GM18507 (cell line): ENCODE measurements around the gene AASS.
"Not testable (repeated sequence)": the region's sequence is repeated elsewhere in the genome, so short reads cannot be mapped to it uniquely, and the experiment has no call there.

Experiments used
- DNase-seq: peaks from one replicate; pipeline ENCODE4 v3.0.0; 2011; ENCODE audit warnings: low read depth; ENCODE audit not compliant: insufficient read length; ENCODE audit errors: extremely low spot score
- FAIRE-seq: peaks from 2 replicates; lab custom pipeline; 2011; peaks lifted over from hg19 to GRCh38; lab: Jason Lieb, UNC

AASS gene

DNA sequence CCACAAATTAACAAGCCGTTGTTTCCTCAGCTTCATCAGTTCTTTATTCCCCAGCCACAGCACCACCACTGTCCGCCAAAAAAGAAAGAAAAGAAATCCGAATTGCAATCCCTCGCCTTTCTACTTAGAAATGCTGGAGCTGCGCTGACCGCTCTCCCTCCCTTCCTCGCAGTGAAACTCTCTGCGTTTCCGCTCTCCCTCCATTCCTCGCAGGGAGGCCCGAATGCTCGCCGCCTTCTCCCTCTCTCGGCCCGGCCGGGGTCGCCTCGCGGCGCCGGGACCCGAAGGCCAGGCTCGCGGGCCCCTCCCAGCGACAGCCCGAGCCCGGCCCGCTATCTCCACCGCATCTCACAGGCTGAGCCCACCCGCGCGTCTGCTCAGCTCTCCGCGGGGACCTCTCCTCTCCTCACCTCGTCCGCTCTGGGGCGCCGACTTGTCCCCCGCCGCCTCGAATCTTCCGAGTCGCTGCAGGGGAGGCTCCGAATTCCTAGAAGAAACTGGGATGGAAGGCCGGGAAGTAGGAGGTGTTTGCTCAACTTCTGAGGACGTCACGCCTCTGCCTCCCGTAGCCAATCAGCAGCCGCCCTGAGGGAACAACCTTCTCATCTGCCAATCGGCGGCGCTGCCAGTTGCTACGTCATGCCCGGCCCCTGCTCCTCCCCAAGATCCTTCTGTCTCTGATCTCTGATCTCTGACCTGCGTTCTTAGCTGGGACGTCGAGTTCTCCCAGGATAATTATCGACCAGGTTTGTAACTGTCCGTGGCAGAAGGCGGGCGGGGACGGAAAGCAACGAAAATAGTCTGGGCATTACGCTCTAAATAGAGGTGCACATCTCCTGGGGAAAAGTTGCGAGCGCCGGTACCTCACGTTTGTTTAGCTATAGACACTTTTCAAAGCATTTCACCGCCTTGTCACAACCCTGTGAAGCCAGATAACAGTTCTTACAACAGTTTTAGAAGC lies at the start of gene AASS:
AASS (minus strand) TSS at position 499 of the 961 bp plus-strand sequence. CDS start 10,523 bp downstream, outside the sequence.
- DNase-seq (peak; percentile 52), FAIRE-seq (peak; percentile 87)

DNA sequence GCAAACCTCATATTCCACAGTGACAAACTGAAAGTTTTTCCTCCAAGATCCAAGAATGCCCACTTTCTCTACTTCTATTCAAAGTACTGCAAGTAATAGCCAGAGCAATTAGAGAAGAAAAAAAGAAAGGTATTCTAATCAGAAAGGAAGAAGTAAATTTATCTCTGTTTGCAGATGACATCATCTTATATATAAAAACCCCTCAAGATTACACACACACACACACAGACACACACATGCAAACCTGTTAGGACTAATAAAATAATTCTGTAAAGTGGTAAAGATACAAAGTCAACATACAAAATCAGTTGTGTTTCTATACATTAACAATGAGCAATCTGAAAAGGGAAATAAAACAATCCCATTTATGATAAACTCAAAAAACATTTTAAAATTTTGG lies 44.7 kb upstream of the AASS start:
- no peak for DNase-seq
- FAIRE-seq: no peak

DNA sequence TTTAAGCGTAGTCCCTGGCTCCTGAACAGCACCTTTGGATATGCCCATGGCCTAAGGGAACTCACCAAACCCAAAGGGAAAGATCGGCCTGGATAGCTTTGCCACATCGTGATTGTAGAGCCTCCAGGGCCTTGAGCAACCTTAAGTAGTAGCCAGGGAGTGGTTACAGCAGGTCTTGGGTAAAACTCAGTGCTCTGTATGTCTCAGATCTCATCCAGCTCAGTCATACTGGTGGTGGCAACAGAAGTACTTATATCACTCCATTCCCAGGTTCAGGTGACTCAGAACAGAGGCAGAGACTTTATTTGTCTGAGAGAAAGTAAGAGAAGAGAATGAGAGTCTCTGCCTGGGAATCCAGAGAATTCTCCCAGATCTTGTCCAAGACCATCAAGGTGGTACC lies 39.1 kb upstream of the AASS start:
- DNase-seq (no peak), FAIRE-seq (no peak)

DNA sequence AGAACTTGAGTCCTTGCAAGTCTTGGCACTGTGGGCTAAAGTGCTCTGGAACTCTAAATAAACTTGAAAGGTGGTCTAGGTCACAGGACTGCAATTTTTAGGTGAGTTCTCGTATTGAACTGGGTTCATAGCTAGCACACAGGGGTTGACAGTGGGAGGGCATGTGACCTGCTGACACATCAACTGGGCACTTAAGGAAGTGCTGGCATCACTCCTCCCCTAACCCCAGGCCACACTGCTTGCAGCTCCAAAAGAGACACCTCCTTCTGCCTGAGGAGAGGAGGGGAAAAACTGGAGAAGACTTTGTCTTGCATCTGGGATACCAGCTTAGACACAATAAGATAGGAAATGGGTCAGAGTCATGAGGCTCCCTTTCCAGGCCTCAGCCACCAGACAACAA lies 38.0 kb upstream of the AASS start:
- no peak for DNase-seq
- FAIRE-seq: no peak

DNA sequence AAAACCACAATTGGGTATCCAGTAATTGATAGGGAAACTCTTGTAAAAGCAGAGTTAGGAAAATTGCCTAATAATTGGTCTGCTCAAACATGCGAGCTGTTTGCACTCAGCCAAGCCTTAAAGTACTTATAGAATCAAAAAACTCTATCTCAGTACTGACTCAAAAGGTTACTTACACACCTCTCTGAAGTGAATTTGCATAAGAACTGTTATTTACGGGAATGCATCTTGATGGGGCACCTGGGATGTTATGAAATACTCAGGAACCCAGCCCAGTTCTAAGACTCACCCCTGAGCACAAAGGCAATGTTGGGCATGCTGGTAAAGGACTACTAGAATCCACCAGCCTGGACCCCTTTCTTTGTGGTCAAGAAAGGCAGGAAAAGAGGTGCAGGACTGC lies 28.1 kb upstream of the AASS start:
- FAIRE-seq, DNase-seq: not testable (repeated sequence)

DNA sequence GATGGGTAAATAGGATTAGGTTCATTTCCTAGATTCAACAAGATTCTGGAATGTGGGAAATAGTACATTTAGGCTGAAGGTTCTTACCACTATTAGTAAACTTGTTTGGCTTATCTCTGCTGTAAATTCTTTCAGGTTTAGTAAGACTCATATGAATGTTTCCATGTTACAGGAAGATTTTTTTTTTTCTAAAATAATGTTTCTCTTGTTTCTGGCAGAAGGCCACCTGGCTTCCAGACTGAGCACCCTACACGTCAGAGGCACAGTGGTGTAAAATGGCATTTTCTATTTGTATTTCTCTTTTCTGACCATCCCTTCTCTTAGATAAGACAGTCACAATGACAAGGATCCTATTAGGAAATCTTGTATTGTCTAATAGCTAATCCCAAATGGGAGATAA lies 22.7 kb upstream of the AASS start:
- FAIRE-seq (no peak), DNase-seq (no peak)

DNA sequence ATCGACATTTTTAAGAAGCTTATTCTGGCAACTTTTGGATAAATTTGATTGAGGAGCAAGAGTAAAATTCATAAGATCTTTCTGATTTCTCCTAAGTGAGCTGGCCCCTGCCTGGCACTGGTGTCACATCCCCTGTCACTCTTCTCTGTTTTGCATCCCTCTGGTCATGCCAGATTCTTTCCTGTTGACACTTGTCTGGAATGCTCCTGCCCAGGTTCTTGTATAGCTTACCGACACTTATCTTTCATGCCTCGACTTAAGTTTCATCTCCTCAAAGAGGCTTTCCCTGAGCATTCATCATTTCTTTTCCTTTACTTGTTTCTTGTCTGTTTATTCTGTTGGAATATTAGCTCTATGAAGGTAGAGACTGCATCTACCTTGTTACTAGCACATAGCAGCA lies 22.2 kb upstream of the AASS start:
- FAIRE-seq (no peak), DNase-seq (no peak)

DNA sequence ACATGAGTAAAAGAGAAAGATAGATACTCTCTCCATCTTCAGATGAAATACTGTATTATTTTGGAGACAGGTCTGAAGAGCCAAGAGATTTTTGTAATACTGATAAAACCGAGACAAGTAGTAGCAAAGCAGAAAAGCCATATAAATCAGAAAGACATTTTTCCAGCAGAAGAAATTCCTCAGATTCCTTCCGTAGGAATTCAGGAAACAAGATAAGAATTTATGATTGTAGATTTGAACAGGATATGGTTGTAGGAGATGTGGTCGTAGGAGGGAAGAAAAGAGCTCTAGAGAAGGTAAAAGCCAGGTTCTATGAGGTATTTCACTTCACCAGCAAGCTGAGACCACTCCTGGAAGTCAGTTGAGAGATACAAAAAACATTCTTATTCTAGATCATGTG lies 17.6 kb upstream of the AASS start:
- DNase-seq (no peak), FAIRE-seq (no peak)

DNA sequence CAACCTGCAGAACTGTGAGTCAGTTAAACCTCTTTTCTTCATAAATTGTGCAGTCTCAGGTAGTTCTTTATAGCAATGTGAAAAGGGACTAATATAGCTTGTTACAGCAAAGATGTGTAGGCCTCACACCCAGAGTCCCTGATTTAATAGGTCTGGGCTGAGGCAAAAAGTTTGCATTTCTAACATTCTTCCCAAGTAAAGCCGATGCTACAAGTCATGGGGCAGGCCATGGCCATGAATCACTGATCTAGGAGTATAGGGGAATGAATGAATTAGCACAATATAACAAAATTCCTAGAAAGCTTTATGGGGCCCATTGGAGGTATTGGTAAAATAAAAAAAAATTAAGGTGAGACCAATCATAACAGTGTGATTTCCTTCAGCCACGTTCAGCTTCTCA lies 11.5 kb upstream of the AASS start:
- no peak for DNase-seq
- FAIRE-seq: no peak

DNA sequence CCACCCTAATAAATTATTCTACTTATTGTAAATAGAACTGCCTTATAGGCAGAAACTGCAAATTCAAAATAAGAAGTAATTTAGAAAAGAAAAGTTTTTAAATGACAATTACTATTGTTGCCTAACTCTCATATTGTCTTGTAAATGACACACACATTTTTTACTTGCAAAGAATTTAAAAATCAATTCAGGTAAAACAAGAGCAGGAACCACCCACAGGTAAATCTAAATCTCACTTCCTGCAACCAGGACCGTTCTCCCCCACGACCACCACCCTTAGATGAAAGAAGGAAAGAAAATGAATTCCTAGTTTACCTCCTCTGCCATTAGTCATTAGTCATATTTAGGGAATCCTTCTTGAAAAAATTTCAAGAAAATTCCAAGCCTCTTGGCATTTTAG lies 4.8 kb upstream of the AASS start:
- DNase-seq (no peak), FAIRE-seq (no peak)

DNA sequence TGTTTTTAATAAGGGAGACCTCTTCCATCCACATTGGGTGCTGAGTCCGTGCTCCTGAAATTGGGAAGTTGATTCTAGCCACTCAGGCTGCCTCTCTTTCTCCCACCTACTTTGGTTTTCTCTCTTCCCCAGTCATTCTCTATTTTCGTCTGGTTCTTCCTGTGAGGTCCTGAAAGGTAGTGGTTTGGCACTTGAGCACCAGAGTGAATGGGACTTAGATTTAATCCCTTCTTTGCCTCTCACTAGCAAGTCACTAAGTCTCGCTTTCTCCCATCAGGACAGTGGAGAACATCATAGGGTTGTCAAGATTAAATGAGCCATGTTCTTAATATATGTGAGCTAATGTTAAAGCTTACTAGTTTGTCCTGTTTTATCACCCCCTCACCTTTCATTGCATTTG lies 4.0 kb upstream of the AASS start:
- DNase-seq (no peak), FAIRE-seq (no peak)

DNA sequence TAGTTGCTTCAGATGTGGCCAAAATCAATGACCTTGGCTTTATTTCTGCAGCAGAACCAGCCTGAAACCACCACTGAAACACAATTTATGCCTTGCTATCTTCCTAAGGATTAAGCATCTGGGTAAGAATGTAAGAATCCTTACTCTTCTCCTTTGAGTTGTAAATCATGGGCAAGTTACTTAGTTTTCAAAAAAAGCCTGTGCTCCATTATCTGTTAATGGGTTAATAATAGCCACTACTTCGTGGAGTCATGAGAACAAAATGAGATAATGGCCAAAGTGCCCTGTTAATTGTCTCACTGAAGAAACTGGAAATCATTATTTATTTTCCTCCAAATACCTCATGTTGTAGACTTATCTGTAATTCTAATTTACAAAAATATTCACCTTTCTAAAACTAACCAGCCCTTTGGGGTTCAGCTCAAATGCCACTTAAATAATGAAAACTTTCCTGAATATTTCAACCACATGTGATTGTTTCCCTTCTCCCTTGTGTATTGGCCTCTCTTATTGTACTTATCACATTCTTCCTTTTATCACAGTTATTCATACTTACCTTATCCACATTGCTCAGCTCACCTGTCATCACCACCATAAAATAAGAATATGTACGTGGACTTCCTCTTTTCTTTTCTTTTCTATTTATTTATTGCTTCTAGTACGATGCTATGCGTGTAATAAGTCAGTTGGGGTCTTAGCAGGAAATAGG lies 2.0 kb upstream of the AASS start:
- DNase-seq: no peak
- no peak for FAIRE-seq

DNA sequence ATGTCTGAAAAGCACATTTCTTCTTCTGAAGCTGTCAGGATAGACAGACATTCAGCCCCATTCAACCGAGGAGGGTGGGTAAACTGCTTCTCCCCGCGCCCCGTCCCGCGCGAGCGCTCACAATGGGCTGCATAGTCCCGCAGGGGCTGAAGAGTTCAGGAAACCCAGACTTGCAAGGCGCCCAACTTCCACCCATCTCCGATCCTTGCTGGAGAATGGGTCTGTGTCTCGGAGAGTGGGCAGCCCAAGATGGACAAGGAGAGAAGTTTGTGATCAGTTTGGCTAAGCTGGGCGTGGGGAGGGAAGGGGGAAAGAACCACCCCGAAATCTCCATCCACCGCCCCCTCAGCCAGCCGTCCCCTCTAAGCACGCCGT lies 686 bp downstream of the AASS start:
- FAIRE-seq: no peak
- no peak for DNase-seq

DNA sequence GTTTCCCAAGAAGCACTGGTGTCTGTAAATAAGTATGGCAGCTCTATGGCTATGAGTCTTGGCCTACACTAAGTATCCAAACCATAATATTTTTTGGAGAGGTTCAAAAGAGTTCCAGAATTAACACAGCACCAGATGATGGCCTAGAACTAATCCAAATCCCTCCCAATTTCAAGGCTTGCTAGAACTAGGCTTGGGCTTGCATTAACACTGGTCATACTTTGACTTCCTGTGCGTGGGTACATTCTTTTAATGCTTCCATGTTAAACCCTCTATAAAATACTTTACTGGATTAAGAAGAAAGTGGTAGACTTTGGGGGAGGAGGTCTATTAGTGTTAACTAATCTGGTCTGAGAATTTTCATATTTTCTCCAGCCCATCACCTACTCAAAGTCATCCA lies 3.1 kb downstream of the AASS start:
- FAIRE-seq (no peak), DNase-seq (no peak)

DNA sequence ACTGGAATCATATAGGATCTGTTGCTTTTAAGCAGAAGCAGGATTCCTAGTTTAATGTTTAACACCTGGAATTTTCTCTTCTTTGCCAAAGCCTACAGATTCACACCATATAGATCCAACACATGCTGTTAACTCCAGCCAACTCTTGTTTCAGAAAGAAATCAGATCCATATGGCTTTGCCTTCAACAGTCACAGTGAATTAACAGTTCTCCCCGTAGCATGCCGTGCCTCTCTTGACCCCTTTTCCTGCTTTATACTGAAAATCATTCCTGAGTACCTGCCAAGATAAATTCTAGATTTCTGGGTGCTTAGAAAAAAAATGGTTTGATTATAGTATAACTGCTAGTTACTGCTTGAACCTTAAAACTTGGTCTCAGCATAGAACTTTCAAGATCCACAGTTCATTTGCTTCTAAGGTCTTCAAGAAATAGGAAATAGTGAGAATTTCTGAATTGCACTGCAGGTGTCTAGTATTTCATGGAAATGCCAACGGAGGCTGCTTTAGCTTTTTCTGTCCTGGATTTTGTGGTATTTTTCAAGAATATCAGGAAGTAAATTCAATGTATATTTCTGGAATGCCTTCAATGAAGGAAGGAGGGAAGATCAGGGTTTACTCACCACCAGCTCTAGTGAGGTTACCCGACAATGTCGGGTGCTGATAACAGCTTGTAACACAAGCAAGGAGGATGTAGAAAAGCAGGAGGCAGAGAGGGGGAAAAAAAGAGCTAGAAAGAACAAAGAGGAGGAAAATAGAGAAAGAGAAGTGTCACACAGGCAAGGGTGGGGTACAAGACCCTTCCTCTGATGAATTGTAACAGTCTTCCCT lies 6.6 kb downstream of the AASS start:
- no peak for DNase-seq
- FAIRE-seq: no peak

DNA sequence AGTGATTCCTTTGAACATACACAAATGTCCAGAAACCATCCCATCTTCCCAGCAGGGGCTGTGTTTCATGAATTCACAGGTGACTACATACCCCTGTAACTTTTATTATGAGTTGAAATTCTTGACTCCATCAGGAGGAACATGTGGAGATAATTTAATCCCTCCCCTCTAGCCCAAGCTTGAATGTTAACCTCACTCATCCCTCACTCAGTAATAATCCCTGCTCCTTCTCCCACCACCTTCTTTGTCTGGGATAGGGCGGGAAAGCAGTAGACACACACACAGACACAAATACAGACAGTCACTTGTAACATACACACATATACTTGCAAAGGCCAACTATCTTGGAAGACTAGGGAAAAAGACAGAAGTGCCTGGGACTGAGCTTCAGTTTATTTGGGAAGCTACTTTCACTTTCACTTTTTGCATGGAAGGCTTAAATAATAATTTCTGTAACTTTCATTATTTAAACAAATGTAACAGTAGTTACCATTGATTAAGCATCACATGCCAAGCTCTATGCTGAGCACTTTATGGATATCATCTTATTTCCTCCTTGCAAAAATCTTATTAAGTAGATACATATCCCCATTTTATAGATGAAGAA lies 7.3 kb downstream of the AASS start:
- FAIRE-seq (no peak), DNase-seq (no peak)

DNA sequence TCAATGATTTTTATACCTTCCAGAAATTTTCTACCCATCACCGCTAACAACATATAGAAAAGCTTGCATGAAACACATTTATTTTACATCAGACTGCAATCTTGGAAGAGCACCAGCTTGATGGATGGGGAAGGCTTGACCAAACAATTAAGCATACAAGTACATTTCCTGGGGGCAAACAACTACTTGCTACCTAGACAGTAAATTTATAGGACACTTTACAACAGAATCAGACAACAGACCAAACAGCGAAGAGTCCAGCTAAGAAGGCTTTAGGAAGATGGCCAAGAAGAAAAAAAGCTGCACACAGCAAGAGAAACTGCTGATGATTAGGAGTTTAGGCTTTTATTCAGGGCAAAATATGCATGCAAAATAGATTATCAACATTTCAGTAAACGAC lies 8.0 kb downstream of the AASS start:
- no peak for DNase-seq
- no peak for FAIRE-seq

DNA sequence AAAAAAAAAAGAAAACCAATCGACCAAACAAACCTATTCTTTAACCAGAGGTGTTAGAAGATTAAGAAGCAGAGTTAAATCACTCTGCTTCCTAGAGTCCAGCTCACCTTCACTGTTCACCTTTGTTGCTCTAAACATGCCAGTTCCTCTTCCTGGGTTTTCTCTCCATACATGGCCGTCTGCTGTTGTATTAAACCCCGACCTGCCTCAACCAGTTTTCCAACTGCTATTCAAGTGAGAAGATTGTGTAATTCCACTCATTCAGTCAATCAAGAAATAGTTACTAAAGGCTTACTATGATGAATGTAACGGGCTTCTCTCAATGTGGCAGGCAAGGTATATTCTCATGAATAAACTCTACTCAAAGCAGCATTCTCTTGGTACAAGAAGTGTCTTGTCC lies 8.8 kb downstream of the AASS start:
- DNase-seq: no peak
- FAIRE-seq: no peak

DNA sequence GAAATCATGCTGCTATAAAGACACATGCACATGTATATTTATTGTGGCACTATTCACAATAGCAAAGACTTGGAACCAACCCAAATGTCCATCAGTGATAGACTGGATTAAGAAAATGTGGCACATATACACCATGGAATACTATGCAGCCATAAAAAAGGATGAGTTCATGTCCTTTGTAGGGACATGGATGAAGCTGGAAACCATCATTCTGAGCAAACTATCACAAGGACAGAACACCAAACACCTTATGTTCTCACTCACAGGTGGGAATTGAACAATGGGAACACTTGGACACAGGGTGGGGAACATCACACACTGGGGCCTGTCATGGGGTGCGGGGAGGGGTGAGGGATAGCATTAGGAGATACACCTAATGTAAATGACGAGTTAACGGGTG lies 9.3 kb downstream of the AASS start:
- not testable (repeated sequence) for DNase-seq

DNA sequence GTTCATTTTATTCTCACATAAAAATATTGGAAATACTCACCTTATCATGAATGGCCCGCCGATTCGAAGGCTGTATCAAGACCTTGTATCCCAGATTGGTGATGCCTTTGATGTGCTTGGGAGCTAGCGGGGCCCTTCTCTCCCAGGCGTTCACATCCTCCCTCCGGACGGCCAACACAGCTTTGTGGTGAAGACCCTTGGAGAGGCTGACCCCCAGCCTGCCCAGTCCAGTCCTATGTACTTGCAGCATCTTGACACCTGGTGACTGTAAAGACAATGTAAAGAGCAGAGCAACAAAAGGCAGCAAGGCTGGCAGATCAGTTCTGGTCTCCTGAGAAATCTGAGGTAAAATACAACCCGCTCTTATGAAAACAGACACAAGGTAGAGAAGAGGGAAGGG lies 10.6 kb downstream of the AASS start:
- no peak for FAIRE-seq
- DNase-seq: no peak

More for the DNA sequence above, 9.3 kb downstream of the AASS start:
- not testable (repeated sequence) for FAIRE-seq
